ENCODE measurements around the gene CASP5.
"Not testable (repeated sequence)": the region's sequence is repeated elsewhere in the genome, so short reads cannot be mapped to it uniquely, and the experiment has no call there.

Gene CASP5

GRCh38 chr11:105032495-105032894 is 9.5 kb upstream of the CASP5 start:
- FAIRE-seq, result no peak

- FAIRE-seq, result no peak
Observed at GRCh38 chr11:105027678-105028077, 4.7 kb upstream of the CASP5 start.

DNA sequence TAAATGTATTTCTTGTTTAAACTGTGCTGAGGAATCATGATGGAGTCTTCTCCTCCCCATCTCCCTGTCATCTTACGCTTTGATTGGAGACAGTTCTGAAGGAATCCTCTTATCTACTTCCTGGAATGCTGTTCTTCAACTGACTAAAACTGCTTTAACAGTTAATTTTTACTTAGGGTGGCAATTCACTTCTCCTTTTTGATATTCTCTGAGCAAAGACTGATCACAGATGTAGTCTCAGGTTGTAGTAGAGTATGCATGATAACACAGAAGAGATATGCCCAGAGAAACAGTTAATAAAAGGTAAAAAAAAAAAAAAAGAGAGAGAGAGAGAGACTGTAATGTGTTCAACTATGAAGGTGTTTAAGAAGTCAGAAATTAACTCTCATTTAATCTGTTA is 1.4 kb upstream of the CASP5 start:
- FAIRE-seq, result no peak

GRCh38 chr11:105022527-105022926 is 441 bp downstream of the CASP5 start:
- no peak for FAIRE-seq

- FAIRE-seq, result no peak
Observed at GRCh38 chr11:105007463-105007862, 15.5 kb downstream of the CASP5 start.

DNA sequence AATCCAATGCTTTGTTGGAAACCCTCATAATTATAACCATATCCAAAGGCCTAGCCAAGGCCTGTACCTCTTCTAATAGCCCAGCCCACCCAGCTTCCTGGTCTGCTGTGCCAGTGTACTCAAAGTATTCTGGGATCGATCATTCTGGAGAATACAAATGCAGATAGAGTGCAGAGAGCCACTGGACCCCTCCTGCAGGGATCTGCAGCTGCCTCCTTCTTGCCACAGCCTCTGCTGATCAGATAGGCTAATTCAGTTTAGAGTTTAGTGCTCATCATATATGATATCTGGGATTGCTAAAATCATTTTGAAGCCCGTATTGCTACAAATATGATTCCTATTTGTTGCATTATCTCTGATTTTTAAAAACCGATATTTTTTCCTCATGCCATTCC is 17.5 kb downstream of the CASP5 start:
- FAIRE-seq, result no peak

DNA sequence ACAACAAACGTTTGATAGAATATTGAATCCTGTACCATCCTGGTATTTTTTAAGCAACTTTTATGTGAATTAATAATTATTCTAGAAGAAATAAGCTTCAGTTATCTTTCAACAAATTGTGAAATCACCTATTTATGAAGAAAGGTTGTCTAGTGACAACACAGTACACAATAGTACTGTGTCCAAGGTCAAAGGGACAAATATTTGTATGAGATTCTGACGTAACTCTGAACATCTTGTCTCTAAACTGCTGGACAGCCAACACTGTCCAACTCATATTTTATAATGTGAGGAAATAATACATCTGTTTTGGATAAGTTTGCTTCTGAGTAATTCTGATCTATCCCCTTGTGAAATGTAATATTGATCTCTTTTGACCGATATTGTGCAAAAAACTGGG is 18.9 kb downstream of the CASP5 start:
- peak; percentile 49 for FAIRE-seq

DNA sequence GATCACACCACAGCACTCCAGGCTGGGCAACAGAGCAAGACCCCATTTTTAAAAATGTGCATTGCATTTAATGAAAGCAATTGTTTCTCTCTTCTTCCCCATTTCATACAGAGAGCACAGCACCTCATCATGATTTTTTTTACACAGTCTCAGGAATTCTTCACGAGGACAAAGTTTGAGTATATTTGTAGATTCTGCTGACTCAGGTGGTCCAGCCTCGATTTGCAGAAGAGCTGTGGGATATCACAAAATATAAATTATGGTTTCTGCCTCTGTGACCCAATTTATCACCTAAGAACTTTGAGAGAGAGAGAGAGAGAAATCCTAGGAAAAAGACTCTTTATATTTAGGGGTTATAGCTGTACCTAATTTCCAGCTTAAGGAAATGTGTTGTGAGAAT is 19.8 kb downstream of the CASP5 start:
- no peak for FAIRE-seq

DNA sequence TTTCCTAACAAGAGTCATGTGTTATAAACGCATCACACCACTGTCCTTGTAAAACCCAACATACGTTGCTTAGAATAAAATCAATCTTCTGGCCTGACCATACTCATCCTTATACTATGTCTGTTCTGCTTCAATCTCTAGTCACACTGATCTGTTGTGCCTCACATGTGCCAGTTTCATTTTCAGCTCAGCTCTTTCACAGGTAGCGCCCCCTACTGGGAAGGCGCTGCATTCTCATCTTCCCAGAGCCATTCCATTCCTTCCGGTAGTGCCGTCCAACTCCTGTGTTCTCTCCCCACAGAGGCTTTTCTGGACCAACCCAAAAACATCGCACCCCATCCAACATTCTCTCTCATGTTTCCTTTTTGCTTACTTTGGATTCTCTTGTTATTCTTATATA is 22.2 kb downstream of the CASP5 start:
- no peak for FAIRE-seq

DNA sequence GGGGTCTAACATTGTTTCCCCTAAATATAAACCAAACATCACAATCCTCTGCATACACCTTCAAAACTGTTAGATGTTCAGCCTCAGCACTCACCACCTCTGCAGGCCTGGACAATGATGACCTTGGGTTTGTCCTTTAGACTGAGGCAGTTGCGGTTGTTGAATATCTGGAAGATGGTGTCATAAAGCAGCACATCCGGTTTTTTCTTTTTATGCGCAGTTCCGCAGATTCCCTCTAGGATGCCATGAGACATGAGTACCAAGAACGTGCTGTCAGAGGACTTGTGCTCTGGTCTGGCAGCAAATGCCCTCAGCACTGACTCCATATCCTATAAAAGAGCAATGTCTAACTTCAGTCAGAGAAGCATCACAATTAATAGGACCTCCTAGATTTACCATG is 22.8 kb downstream of the CASP5 start:
- no peak for FAIRE-seq

GRCh38 chr11:104999721-105000120 is 23.2 kb downstream of the CASP5 start:
- FAIRE-seq, result no peak

DNA sequence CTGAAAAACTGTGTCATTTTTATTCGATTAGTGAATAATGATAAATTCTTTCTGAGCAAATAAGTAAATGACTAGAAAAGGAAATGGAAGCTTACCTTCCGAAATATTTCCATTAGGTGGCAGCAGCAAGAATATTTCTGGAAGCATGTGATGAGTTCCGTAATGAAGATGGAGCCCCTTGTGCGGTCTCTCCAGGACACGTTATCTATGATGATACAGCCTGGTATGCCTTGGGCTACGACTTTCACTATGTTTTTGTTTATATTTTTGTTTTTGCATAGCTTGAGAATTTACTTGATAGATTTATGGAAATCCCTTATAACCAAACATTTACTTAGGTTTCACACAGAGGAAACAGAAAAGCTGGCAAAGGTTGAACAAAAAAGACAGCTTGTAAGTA is 25.7 kb downstream of the CASP5 start:
- no peak for FAIRE-seq

DNA sequence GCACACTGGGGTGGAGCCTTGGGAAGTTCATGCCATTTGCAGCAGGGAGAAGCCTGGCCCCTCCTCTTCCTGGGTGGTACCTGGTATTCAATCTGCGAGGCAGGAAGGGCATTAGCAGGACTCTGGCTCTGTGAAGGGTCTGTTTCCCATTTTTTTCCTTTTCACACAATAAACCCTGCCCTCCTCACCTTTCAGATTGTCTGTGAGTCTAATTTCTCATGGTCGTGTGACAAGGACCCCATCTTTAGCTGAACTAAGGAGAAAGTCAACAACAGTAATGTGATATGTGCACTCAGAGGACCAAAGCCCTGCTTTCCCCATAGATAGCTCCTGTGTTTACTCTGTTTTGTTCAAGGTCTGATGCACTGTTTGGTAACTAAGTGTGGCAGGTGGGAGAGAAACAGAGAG is 28.0 kb downstream of the CASP5 start:
- FAIRE-seq, result no peak

GRCh38 chr11:104992781-104993180 is 30.2 kb downstream of the CASP5 start:
- no peak for FAIRE-seq

DNA sequence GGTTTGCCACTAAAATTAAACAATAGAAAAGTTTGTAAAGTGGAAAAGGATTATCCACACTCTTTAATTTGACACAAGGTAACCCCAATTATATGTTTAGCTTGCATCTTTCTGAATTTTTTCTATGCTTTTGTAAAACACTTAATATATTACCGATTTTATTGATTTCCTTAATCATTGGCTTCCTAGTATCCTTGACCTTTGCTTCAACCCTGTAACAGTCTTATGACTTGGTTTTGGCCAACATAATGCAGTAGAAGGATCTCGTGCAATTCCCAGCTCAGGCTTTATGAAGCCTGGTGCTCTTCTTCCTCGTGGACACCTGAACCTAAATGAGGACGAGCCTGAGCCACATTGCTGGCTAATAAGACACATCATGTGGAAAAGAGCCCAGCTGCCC is 31.0 kb downstream of the CASP5 start:
- no peak for FAIRE-seq

DNA sequence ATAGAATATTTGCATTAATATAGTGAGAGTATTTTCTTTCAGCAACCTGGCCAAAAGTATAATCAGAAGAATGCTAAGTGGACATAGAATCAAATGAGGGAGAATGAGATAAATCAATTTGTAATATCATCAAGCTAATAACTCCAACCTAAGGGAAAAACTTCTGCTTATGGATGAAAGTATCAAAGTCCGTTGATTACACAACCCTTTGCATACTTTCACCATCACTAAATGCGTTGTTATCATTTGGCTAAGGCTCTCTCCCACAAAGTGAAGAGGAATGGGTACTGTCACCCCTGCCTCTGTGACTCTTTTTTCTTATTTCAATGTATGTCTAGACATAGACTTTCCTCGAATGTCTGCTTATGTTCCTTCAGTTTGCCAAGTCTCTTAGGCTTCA is 38.2 kb downstream of the CASP5 start:
- FAIRE-seq, result no peak

DNA sequence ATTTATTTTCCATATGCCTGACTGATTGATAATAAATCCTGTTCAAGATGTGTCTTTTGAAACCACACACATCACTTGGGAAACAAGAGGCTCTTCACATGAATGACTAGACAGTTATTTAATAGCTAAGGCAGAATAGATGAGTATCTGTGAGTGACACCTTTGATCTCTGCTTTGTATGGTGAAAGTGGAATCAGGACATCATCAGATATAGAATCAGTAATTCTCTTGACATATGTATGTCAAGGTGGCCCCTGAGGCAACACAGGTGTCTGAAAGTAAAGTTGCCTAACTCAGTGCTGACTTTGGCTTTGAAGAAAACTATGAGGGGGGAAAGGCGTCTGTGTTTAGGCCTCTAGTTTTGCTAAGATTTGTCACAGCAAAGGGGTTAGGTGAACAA is 43.1 kb downstream of the CASP5 start:
- FAIRE-seq, result no peak

- FAIRE-seq, result no peak
Observed at GRCh38 chr11:104973616-104974015, 49.4 kb downstream of the CASP5 start.

DNA sequence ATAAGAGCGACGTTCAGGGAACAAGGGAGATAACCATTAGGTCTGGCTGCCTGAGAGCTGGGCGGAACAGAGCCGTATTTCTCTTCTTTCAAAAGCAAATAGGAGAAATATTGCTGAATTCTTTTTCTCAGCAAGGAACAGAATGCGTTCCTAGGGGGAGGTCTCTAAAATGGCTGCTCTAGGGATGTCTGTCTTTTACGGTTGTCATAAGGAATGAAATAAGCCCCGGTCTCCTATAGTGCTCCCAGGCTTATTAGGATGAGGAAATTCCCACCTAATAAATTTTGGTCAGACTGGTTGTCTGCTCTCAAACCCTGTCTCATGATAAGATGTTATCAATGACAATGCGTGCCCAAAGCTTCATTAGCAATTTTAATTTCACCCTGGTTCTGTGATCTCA is 50.0 kb downstream of the CASP5 start:
- FAIRE-seq, result not testable (repeated sequence)

DNA sequence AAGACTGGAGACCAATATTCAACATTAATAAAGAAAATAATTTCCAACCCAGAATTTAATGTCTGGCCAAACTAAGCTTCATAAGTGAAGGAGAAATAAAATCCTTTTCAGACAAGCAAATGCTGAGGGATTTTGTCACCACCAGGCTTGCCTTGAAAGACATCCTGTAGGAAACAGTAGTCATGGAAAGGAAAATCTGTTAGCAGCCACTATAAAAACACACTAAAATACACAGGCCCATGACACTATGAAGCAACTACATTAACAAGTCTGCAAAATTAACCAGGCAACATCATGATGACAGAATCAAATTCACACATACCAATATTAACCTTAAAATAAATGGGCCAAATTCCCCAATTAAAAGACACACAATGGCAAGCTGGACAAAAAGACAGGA is 52.2 kb downstream of the CASP5 start:
- no peak for FAIRE-seq

- no peak for FAIRE-seq
Observed at GRCh38 chr11:104968856-104969776, 53.9 kb downstream of the CASP5 start.

DNA sequence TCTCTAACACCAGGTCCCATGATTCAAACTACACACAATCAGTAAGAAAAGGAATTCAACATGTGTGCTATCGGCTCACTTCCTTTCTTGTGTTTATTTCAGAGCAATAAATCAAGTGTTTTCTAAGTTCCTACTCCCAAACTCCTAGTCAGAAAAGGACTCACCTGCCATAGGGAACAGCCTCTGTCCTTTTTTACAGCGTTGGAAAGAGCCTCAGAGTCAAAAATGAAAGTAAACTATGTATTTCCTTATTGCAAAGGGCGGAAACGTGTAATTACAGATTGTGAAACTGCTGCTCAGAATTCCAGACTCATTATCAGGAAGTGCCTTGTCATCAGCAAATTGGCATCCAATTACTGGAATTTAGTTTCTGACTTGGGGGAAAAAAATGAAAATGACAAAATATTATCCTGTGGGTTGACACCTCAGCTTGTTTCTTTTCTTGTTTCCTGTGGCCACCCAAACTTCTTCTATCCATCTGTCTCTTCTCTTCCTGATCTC is 54.6 kb downstream of the CASP5 start, which contains the start of gene CASP4:
TSS of gene CASP4 (minus strand) at position 220 of the 501 bp plus-strand sequence. CDS start at position 171, 49 bp downstream.
- peak; percentile 90 for FAIRE-seq

GRCh38 chr11:104967534-104968354 is 55.2 kb downstream of the CASP5 start:
- FAIRE-seq, result peak; percentile 84

GRCh38 chr11:104965735-104966134 is 57.2 kb downstream of the CASP5 start:
- FAIRE-seq, result no peak

All from islet of Langerhans (tissue), 1 donor.